GM19240 (cell line): Measurements from ENCODE around the gene RNF14.
"Not testable (repeated sequence)": the region's sequence is repeated elsewhere in the genome, so short reads cannot be mapped to it uniquely, and the experiment has no call there.

Experiments
- DNase-seq: peaks from one replicate; pipeline ENCODE4 v3.0.0; 2011; ENCODE audit warnings: low spot score; ENCODE audit not compliant: insufficient read length

Gene RNF14

GRCh38 chr5:142014911-142015584, 46.1 kb downstream of the RNF14 start:
- DNase-seq: no peak

- no peak for DNase-seq
Measured at GRCh38 chr5:142015781-142016533, 47.1 kb downstream of the RNF14 start.

- DNase-seq: no peak
Measured at GRCh38 chr5:142016556-142016955, 47.7 kb downstream of the RNF14 start.

GRCh38 chr5:142017832-142018427, 49.0 kb downstream of the RNF14 start:
- DNase-seq: no peak

GRCh38 chr5:142020122-142020659, 51.3 kb downstream of the RNF14 start:
- no peak for DNase-seq

- DNase-seq: no peak
Measured at GRCh38 chr5:142023836-142024235, 54.9 kb downstream of the RNF14 start.

GRCh38 chr5:142024771-142025304, 55.9 kb downstream of the RNF14 start:
- DNase-seq: peak; percentile 80

- DNase-seq: no peak
Measured at GRCh38 chr5:142025637-142026036, 56.7 kb downstream of the RNF14 start.

- no peak for DNase-seq
Measured at GRCh38 chr5:142032150-142032549, 63.2 kb downstream of the RNF14 start.

- no peak for DNase-seq
Measured at GRCh38 chr5:142032747-142033631, 64.1 kb downstream of the RNF14 start.

- DNase-seq: not testable (repeated sequence)
Measured at GRCh38 chr5:142033632-142034567, 65.0 kb downstream of the RNF14 start.

GRCh38 chr5:142034994-142035393, 66.1 kb downstream of the RNF14 start:
- DNase-seq: no peak

- no peak for DNase-seq
Measured at GRCh38 chr5:142036918-142037317, 68.0 kb downstream of the RNF14 start.

GRCh38 chr5:142037599-142037998, 68.7 kb downstream of the RNF14 start:
- not testable (repeated sequence) for DNase-seq

GRCh38 chr5:142038735-142039134, 69.8 kb downstream of the RNF14 start:
- no peak for DNase-seq
